ENCODE measurements around the gene CDK6.

CDK6 gene

DNA sequence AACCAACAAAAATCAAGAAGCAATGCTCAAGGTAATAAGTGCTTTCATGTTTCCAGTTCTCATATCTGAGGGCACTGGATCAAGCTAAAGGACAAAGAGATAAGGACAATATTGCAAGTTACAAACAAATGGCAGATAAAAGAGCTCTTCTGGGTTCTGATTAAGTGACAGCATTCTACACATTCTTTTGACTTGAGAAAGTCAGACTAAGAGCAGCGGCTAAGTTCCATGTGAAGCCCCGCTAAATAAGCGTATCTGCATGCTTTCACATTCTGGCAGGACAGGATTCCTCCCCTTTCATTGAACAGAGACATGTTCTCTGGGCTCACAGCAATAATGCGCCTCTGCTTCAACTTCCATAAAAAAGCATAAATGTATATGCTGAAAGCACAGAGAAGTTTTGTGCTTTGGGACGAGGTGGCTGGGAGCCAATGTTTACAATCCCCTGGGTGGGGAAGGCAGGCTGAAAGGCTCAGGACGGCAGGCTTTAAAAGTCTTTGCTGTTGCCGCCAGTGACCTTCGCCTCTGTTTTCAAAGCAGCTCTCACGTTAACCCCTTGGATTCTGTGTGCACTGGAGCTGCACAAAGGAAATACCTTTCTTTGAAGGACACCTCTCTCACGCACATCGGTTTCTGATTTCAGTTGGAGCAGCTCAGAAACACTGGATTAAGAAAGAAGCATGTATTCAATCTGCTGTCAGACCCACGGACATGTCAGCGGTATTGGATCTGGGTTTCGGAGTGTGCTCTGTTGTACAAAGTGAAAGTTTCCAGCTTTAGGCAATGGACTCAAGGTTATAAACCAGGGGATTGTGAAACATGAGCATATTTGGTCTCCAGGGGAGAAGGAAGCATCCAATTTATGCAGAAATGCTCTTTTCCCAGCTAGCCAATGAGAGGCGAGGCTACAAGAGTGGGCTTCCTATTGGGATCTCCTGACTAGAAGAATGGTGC lies 140.8 kb downstream of the CDK6 start:
- TF ChIP-seq, protein P1, sequence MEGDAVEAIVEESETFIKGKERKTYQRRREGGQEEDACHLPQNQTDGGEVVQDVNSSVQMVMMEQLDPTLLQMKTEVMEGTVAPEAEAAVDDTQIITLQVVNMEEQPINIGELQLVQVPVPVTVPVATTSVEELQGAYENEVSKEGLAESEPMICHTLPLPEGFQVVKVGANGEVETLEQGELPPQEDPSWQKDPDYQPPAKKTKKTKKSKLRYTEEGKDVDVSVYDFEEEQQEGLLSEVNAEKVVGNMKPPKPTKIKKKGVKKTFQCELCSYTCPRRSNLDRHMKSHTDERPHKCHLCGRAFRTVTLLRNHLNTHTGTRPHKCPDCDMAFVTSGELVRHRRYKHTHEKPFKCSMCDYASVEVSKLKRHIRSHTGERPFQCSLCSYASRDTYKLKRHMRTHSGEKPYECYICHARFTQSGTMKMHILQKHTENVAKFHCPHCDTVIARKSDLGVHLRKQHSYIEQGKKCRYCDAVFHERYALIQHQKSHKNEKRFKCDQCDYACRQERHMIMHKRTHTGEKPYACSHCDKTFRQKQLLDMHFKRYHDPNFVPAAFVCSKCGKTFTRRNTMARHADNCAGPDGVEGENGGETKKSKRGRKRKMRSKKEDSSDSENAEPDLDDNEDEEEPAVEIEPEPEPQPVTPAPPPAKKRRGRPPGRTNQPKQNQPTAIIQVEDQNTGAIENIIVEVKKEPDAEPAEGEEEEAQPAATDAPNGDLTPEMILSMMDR (IDR thresholded peaks at IDR 0.05; ENCODE audit: low read length, missing control alignments), result no peak
- peak overlapping the region; percentile 71 for H3K4me3 ChIP-seq (replicated peaks; ENCODE audit: low read depth, low read length)
- DNase-seq (ENCODE audit: low read depth), result peak; percentile 94

DNA sequence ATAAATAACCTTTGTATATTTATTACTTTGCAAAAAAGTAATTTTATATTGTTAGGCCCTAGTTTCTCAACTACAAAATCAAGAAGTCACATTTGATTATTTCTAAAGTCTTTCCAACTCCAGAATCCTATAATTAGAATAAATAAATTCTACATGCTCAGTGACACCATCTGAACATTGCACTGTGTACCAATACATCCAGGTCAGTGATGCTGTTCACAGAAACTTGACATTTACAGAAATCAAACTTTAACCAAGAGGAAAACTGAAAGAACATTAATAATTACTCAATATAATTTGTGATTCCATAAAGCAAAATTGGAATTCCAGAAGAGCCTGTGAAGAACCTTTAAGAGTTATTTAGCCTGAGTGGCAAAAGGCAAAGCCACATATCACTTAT lies 142.2 kb downstream of the CDK6 start:
- no peak for DNase-seq (ENCODE audit: low read depth)
- no peak overlapping the region for H3K4me3 ChIP-seq (replicated peaks; ENCODE audit: low read depth, low read length)
- TF ChIP-seq, protein P1 (IDR thresholded peaks at IDR 0.05; ENCODE audit: low read length, missing control alignments), result no peak

DNA sequence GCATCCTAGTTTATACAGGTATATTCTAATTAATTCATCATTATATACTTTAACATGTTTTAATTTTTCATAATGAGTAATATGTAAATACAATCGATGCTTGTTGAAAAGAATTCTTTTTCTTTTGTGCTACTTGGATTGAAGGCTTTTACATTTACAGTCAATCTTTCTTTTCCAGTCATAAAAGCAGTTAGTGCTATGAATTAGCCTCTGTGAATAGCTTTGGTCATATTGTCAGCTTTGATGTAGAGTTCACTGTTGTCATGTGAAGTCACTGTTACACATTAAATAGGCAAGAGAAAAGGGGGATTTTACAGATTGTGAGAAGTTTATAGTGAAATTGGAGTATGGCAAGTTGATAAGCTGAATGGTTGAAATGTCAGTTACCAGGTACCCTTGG lies 142.9 kb downstream of the CDK6 start:
- no peak for DNase-seq (ENCODE audit: low read depth)
- no peak overlapping the region for H3K4me3 ChIP-seq (replicated peaks; ENCODE audit: low read depth, low read length)
- TF ChIP-seq, protein P1 (IDR thresholded peaks at IDR 0.05; ENCODE audit: low read length, missing control alignments), result no peak

DNA sequence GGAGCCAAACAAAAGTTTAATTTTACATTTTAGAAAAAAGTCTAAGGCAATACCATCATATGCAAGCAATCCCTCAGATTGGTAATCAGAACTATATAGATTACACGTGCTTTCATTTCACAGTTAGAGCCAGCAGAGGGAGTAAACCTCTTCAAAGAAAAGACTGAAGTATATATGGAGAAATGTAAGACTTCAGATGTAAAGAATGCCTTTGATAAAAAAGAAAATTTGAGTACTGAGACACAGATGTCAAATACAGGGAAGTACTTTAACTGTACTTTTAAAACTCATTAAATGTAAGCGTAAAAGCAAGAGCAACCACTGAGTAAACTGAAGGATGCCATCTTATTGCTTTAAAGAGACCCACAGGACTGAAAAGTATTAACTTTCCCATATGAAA lies 144.8 kb downstream of the CDK6 start:
- TF ChIP-seq, protein P1 (IDR thresholded peaks at IDR 0.05; ENCODE audit: low read length, missing control alignments), result peak; percentile 64
- H3K4me3 ChIP-seq (replicated peaks; ENCODE audit: low read depth, low read length), result no peak overlapping the region
- DNase-seq (ENCODE audit: low read depth), result peak; percentile 81

DNA sequence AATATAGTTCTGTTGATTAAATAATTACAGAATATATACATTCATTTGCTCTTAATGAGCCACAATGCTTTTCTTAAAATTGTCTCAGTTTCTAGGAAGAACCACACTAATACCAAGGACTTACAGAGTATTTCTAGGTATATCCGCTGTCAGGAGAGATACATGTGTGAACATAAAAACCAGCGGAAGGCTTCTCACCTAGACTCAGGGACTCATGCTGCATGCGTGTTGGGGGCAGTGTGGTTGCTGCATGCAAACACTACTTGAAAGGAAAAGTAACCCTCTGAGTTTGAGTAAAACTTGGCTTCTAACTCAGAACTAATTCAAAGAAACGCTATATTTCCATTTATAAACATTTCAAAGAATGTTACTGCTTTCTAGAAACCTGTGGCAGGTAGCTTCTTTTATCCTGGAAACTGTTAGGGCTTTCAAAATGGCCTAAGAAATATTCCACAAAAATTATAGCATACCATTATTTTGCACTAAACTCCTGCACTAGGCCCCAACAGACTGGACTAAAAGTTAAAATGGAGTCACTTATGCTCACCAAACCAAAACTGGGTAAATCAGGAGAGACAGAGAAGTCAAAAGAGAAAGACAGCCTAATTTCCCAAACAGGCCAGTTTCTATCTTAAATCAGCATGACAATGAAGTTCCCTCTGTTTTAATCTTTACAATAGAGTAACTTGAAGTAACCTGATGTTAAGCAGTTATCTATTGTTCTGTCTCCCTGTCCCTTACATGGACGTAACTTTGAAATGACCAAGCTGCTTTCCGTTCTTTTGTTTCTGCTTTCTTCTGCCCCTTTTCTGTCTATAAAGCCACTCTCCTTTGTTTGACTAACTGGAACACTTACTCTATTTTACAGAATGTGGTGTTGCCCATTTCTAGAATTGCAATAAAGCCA lies 151.0 kb downstream of the CDK6 start:
- no peak overlapping the region for H3K4me3 ChIP-seq (replicated peaks; ENCODE audit: low read depth, low read length)
- no peak for DNase-seq (ENCODE audit: low read depth)
- TF ChIP-seq, protein P1 (IDR thresholded peaks at IDR 0.05; ENCODE audit: low read length, missing control alignments), result no peak

DNA sequence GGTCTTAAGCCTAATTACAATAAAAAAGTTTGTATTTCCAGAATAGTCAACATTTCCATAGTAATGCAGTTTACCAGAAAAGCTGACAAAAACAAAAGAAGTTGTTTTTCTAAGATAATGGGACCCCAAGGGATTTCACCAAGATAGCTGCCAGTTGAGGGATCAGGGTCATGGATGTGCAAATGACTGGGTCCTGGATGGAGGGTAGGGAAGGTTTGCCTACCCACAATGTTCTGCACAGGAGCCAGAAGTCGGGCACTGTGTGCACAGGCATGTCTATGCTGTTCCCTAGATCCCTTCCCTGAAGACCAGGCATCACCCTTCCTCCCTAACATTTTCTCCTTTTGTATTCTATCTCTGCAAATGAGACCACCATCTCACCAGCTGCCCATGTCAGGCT lies 152.1 kb downstream of the CDK6 start:
- no peak overlapping the region for H3K4me3 ChIP-seq (replicated peaks; ENCODE audit: low read depth, low read length)
- TF ChIP-seq, protein P1 (IDR thresholded peaks at IDR 0.05; ENCODE audit: low read length, missing control alignments), result no peak
- no peak for DNase-seq (ENCODE audit: low read depth)

Measured in fibroblast of pulmonary artery (primary cell).